SK-N-SH (cell line): ENCODE measurements around the gene TRPV3. TPM values are rescaled to one million over a fixed set of nuclear protein-coding genes. Genes with fewer than 3 reads are reported as not detected.

Experiments used
- CTCF ChIA-PET: fragments of 300-600, 350-600 bp; formaldehyde crosslinking; extraction: SDS; loops from one replicate; lab custom pipeline; 2021; lab: Yijun Ruan, JAX
- POLR2A ChIA-PET: fragments of 350-600 bp; sonication (Branson Sonifier 250); formaldehyde crosslinking; extraction: SDS; loops from one replicate; lab custom pipeline; 2020; ENCODE audit warnings: antibody characterized with exemption, inconsistent platforms; lab: Yijun Ruan, JAX
- DNase-seq: peaks from one replicate; pipeline ENCODE4 v3.0.0; 2012
- H2AFZ ChIP-seq: fragments of 200-600 bp; sonication (generic); 2 replicates; pipeline ENCODE4 v1.8.1; 2016; ENCODE audit warnings: antibody characterized with exemption, mild to moderate bottlenecking, low read depth
- H3F3A ChIP-seq: fragments of 200-600 bp; sonication (generic); replicated peaks from 2 replicates; pipeline ENCODE3; 2016; ENCODE audit warnings: antibody characterized with exemption, mild to moderate bottlenecking; ENCODE audit not compliant: insufficient read depth
- H3K27ac ChIP-seq, 2 experiments: fragments of 200-500 bp in 1 of 2; fragments of 200-600 bp in 1 of 2; sonication (Bioruptor generic) in 1 of 2; sonication (generic), shearing (Covaris generic) in 1 of 2; 2 replicates each; pipeline versions ENCODE4 v1.5.1 to v1.6.1; 2014 to 2016; ENCODE audit warnings: low read depth in 2 of 2, inconsistent platforms in 1 of 2, low read length in 1 of 2, mild to moderate bottlenecking in 1 of 2, mixed read lengths in 1 of 2
- H3K27me3 ChIP-seq: fragments of 200-600 bp; sonication (generic), shearing (Covaris generic); 2 replicates; pipeline ENCODE4 v1.6.1; 2016; ENCODE audit warnings: mixed run types; ENCODE audit not compliant: insufficient read depth
- H3K36me3 ChIP-seq, 2 experiments: fragments of 200-500 bp in 1 of 2; fragments of 200-600 bp in 1 of 2; sonication (Bioruptor generic) in 1 of 2; sonication (generic) in 1 of 2; replicated peaks in 1 of 2; 2 replicates each; pipeline versions ENCODE3 to v1.5.1; 2014 to 2016; ENCODE audit warnings: low read length in 1 of 2, mild to moderate bottlenecking in 1 of 2; ENCODE audit not compliant: insufficient read depth in 2 of 2, control insufficient read depth in 1 of 2
- H3K4me1 ChIP-seq, 2 experiments: fragments of 200-500 bp in 1 of 2; fragments of 200-600 bp in 1 of 2; sonication (Bioruptor generic) in 1 of 2; sonication (generic), shearing (Covaris generic) in 1 of 2; 2 replicates each; pipeline versions ENCODE4 v1.5.1 to v1.6.1; 2014 to 2016; ENCODE audit warnings: low read depth in 1 of 2, low read length in 1 of 2, mixed run types in 1 of 2; ENCODE audit not compliant: insufficient read depth in 2 of 2, control insufficient read depth in 1 of 2
- H3K4me2 ChIP-seq: fragments of 200-600 bp; sonication (generic), shearing (Covaris generic); 2 replicates; pipeline ENCODE4 v1.6.1; 2017; ENCODE audit warnings: mixed run types
- H3K4me3 ChIP-seq, 2 experiments: fragments of 200-500 bp in 1 of 2; fragments of 200-600 bp in 1 of 2; sonication (Bioruptor generic) in 1 of 2; sonication (generic), shearing (Covaris generic) in 1 of 2; 2 replicates each; pipeline versions ENCODE4 v1.5.1 to v1.8.1; 2014 to 2016; ENCODE audit warnings: low read depth in 2 of 2, inconsistent platforms in 1 of 2, low read length in 1 of 2, mild to moderate bottlenecking in 1 of 2, mixed read lengths in 1 of 2, moderate library complexity in 1 of 2
- H3K79me2 ChIP-seq: fragments of 200-600 bp; sonication (generic); 2 replicates; pipeline ENCODE4 v1.8.1; 2017; ENCODE audit warnings: mild to moderate bottlenecking; ENCODE audit not compliant: insufficient read depth
- H3K9ac ChIP-seq: fragments of 200-600 bp; sonication (generic); 2 replicates; pipeline ENCODE4 v1.6.1; 2017; ENCODE audit warnings: mixed run types
- H3K9me2 ChIP-seq: fragments of 200-600 bp; sonication (generic); 2 replicates; pipeline ENCODE4 v1.6.1; 2017; ENCODE audit warnings: mixed run types
- H3K9me3 ChIP-seq: fragments of 200-600 bp; sonication (generic); 2 replicates; pipeline ENCODE4 v1.6.1; 2017; ENCODE audit warnings: mixed run types, mild to moderate bottlenecking, moderate library complexity
- H4K20me1 ChIP-seq: fragments of 200-600 bp; sonication (generic); 2 replicates; pipeline ENCODE4 v1.6.1; 2017; ENCODE audit warnings: mild to moderate bottlenecking, mixed run types; ENCODE audit not compliant: insufficient read depth
- CHD2 ChIP-seq: fragments of 150-350 bp; IDR thresholded peaks from 2 replicates; pipeline ENCODE4 v1.6.1; 2018; ENCODE audit warnings: low read length; ENCODE audit not compliant: partially characterized antibody
- FOSL2 ChIP-seq: IDR thresholded peaks from 2 replicates; pipeline ENCODE4 v1.4.0; 2012; ENCODE audit warnings: low read depth, mild to moderate bottlenecking, moderate library complexity, borderline replicate concordance
- FOXJ3 ChIP-seq: sonication (generic); formaldehyde crosslinking; IDR thresholded peaks from 2 replicates; pipeline ENCODE4 v1.5.1; 2020; ENCODE audit warnings: mild to moderate bottlenecking, missing genetic modification reagents
- GATA2 ChIP-seq: sonication (generic); formaldehyde crosslinking; IDR thresholded peaks from 2 replicates; pipeline ENCODE4 v1.5.0; 2020; ENCODE audit warnings: mild to moderate bottlenecking, missing genetic modification reagents
- IRF3 ChIP-seq: fragments of 150-350 bp; IDR thresholded peaks from 2 replicates; pipeline ENCODE4 v1.6.1; 2016; ENCODE audit warnings: mild to moderate bottlenecking, low read depth, low read length
- MEF2A ChIP-seq: IDR thresholded peaks from 2 replicates; pipeline ENCODE4 v1.4.0; 2012; ENCODE audit warnings: low read depth, borderline replicate concordance
- MXI1 ChIP-seq: IDR thresholded peaks from 2 replicates; pipeline ENCODE4 v1.6.1; 2012; ENCODE audit warnings: mild to moderate bottlenecking, low read depth, low read length, improper control_type of control experiment
- NFIC ChIP-seq: IDR thresholded peaks from 2 replicates; pipeline ENCODE4 v1.4.0; 2012; ENCODE audit warnings: borderline replicate concordance
- PBX3 ChIP-seq: IDR thresholded peaks from 2 replicates; pipeline ENCODE4; 2012
- POLR2AphosphoS5 ChIP-seq: IDR thresholded peaks from 2 replicates; pipeline ENCODE4 v1.6.1; 2012; ENCODE audit warnings: low read depth, low read length
- RAD21 ChIP-seq: IDR thresholded peaks from 2 replicates; pipeline ENCODE4 v1.6.1; 2012; ENCODE audit warnings: mild to moderate bottlenecking, low read length
- REST ChIP-seq: IDR thresholded peaks from 2 replicates; pipeline ENCODE4 v1.6.1; 2012; ENCODE audit warnings: mild to moderate bottlenecking, low read depth, low read length, moderate library complexity
- SIN3A ChIP-seq: IDR thresholded peaks from 2 replicates; pipeline ENCODE4 v1.6.1; 2012; ENCODE audit warnings: low read depth, mild to moderate bottlenecking, low read length, moderate library complexity, borderline replicate concordance
- SMC3 ChIP-seq: IDR thresholded peaks from 2 replicates; pipeline ENCODE4 v1.6.1; 2012; ENCODE audit warnings: low read depth, low read length, improper control_type of control experiment
- TAF1 ChIP-seq: IDR thresholded peaks from 2 replicates; pipeline ENCODE4 v1.6.1; 2012; ENCODE audit warnings: low read depth, mild to moderate bottlenecking, low read length, moderate library complexity, borderline replicate concordance
- TCF12 ChIP-seq: IDR thresholded peaks from 2 replicates; pipeline ENCODE4 v1.4.0; 2012
- TEAD4 ChIP-seq: IDR thresholded peaks from 2 replicates; pipeline ENCODE4 v1.4.0; 2012; ENCODE audit warnings: mild to moderate bottlenecking, borderline replicate concordance; ENCODE audit not compliant: insufficient read depth
- USF2 ChIP-seq: fragments of 150-350 bp; IDR thresholded peaks from 2 replicates; pipeline ENCODE4 v1.6.1; 2017; ENCODE audit warnings: antibody characterized with exemption, low read length, low read depth, borderline replicate concordance
- WGBS: methylation state at CpG from one replicate; pipeline ENCODE4 v1.1.6; 2017; ENCODE audit warnings: low lambda C conversion rate; 5-methylcytosine and 5-hydroxymethylcytosine counted together
- polyA plus RNA-seq, 3 experiments: library from polyadenylated mRNA; depleted of rRNA; stranded (reverse); fragments of >200 nt; gene quantifications; 2 replicates each; pipeline ENCODE4 v1.2.3, GENCODE V29; 2012

TRPV3 gene
- polyA plus RNA-seq, 1 of the 3 experiments (the other 2 are of a cell fraction): 0.28 TPM

GRCh38 chr17:3539881-3540540 lies 17.6 kb downstream of the TRPV3 start:
- Histone ChIP-seq H3K4me1 (no peaks in the 10 kb centered on the region; a peak in 1 of 4 replicates), H2AFZ (no peak overlapping the region), H3K27me3 (peaks cover 16% of the 10 kb centered on the region; the same call in 1 of the 2 replicates), H4K20me1 (no peaks in the 10 kb centered on the region), H3K4me2 (no peak overlapping the region), H3K36me3 (no peaks in the 10 kb centered on the region), H3K9me2 (no peaks in the 10 kb centered on the region), H3K27ac (no peak overlapping the region), H3F3A (no peaks in the 10 kb centered on the region), H3K4me3 (no peak overlapping the region), H3K9ac (no peak overlapping the region), H3K9me3 (no peaks in the 10 kb centered on the region), H3K79me2 (no peaks in the 10 kb centered on the region)
- CTCF ChIA-PET: no interaction called here
- POLR2A ChIA-PET: no interaction called here
- DNase-seq: no peak
- 53% methylated on average over 8 of the region's 8 CpGs for WGBS
- no peak for TF ChIP-seq POLR2AphosphoS5
- no peak for TF ChIP-seq IRF3
- no peak for TF ChIP-seq MXI1
- TF ChIP-seq USF2: no peak
- no peak for TF ChIP-seq GATA2 (CRISPR knock-in tag)
- TF ChIP-seq MEF2A: no peak
- no peak for TF ChIP-seq NFIC
- no peak for TF ChIP-seq TAF1
- no peak for TF ChIP-seq FOXJ3 (CRISPR knock-in tag)
- no peak for TF ChIP-seq REST
- no peak for TF ChIP-seq TEAD4
- TF ChIP-seq CHD2: no peak
- no peak for TF ChIP-seq FOSL2
- TF ChIP-seq SIN3A: no peak
- no peak for TF ChIP-seq PBX3
- no peak for TF ChIP-seq TCF12
- no peak for TF ChIP-seq RAD21
- no peak for TF ChIP-seq SMC3
